ENCODE results near the gene B4GALT3.

DNA sequence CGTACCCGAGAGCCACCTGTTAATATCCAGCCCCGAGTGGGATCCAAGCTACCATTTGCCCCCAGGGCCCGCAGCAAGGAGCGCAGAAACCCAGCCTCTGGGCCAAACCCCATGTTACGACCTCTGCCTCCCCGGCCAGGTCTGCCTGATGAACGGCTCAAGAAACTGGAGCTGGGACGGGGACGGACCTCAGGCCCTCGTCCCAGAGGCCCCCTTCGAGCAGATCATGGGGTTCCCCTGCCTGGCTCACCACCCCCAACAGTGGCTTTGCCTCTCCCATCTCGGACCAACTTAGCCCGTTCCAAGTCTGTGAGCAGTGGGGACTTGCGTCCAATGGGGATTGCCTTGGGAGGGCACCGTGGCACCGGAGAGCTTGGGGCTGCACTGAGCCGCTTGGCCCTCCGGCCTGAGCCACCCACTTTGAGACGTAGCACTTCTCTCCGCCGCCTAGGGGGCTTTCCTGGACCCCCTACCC is 16.6 kb downstream of the B4GALT3 start:
- no peak for TF ChIP-seq EP300 (IDR thresholded peaks at IDR 0.05; ENCODE audit: low read depth)
- no peak for TF ChIP-seq POLR2AphosphoS5 (IDR thresholded peaks at IDR 0.05)
- TF ChIP-seq, protein P1, sequence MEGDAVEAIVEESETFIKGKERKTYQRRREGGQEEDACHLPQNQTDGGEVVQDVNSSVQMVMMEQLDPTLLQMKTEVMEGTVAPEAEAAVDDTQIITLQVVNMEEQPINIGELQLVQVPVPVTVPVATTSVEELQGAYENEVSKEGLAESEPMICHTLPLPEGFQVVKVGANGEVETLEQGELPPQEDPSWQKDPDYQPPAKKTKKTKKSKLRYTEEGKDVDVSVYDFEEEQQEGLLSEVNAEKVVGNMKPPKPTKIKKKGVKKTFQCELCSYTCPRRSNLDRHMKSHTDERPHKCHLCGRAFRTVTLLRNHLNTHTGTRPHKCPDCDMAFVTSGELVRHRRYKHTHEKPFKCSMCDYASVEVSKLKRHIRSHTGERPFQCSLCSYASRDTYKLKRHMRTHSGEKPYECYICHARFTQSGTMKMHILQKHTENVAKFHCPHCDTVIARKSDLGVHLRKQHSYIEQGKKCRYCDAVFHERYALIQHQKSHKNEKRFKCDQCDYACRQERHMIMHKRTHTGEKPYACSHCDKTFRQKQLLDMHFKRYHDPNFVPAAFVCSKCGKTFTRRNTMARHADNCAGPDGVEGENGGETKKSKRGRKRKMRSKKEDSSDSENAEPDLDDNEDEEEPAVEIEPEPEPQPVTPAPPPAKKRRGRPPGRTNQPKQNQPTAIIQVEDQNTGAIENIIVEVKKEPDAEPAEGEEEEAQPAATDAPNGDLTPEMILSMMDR (IDR thresholded peaks at IDR 0.05): no peak
